ENCODE results near the gene TBC1D24.
A peak's percentile ranks its signal among the peaks of the same experiment; 100 is the strongest.

The TBC1D24 gene

GRCh38 chr16:2514333-2515179 lies 39.6 kb downstream of the TBC1D24 start:
- Histone ChIP-seq H3K4me3 (ENCODE audit: low read length) (peak overlapping the region; percentile 81), H3K27me3 (ENCODE audit: control insufficient read depth, insufficient read depth, low read length) (peaks cover 3% of the 10 kb centered on the region), H3K9me3 (ENCODE audit: control insufficient read depth, low read length) (no peaks in the 10 kb centered on the region), H3K9ac (ENCODE audit: low read length) (peak overlapping the region; percentile 87), H3K36me3 (ENCODE audit: control insufficient read depth, insufficient read depth, low read length) (no peaks in the 10 kb centered on the region), H3K4me1 (ENCODE audit: control insufficient read depth, insufficient read depth, low read length) (peaks cover 61% of the 10 kb centered on the region)

- Histone ChIP-seq H3K4me3 (ENCODE audit: low read length) (peak overlapping the region; percentile 81), H3K9ac (ENCODE audit: low read length) (peak overlapping the region; percentile 87), H3K9me3 (ENCODE audit: control insufficient read depth, low read length) (no peaks in the 10 kb centered on the region), H3K4me1 (ENCODE audit: control insufficient read depth, insufficient read depth, low read length) (peaks cover 64% of the 10 kb centered on the region), H3K27me3 (ENCODE audit: control insufficient read depth, insufficient read depth, low read length) (peaks cover 3% of the 10 kb centered on the region), H3K36me3 (ENCODE audit: control insufficient read depth, insufficient read depth, low read length) (no peaks in the 10 kb centered on the region)
Measured at GRCh38 chr16:2515180-2515851, 40.4 kb downstream of the TBC1D24 start.

GRCh38 chr16:2516391-2517240 lies 41.7 kb downstream of the TBC1D24 start:
- H3K27me3 ChIP-seq (ENCODE audit: control insufficient read depth, insufficient read depth, low read length): peaks cover 3% of the 10 kb centered on the region
- peak overlapping the region; percentile 25 for H3K4me3 ChIP-seq (ENCODE audit: low read length)
- H3K9ac ChIP-seq (ENCODE audit: low read length): peak overlapping the region; percentile 87
- H3K9me3 ChIP-seq (ENCODE audit: control insufficient read depth, low read length): no peaks in the 10 kb centered on the region
- H3K36me3 ChIP-seq (ENCODE audit: control insufficient read depth, insufficient read depth, low read length): no peaks in the 10 kb centered on the region
- peaks cover 65% of the 10 kb centered on the region for H3K4me1 ChIP-seq (ENCODE audit: control insufficient read depth, insufficient read depth, low read length)

GRCh38 chr16:2517954-2518605 lies 43.2 kb downstream of the TBC1D24 start:
- Histone ChIP-seq H3K9me3 (ENCODE audit: control insufficient read depth, low read length) (no peaks in the 10 kb centered on the region), H3K9ac (ENCODE audit: low read length) (no peak overlapping the region), H3K4me1 (ENCODE audit: control insufficient read depth, insufficient read depth, low read length) (peaks cover 57% of the 10 kb centered on the region), H3K4me3 (ENCODE audit: low read length) (no peak overlapping the region), H3K36me3 (ENCODE audit: control insufficient read depth, insufficient read depth, low read length) (no peaks in the 10 kb centered on the region), H3K27me3 (ENCODE audit: control insufficient read depth, insufficient read depth, low read length) (no peaks in the 10 kb centered on the region)

- no peak overlapping the region for H3K4me3 ChIP-seq (ENCODE audit: low read length)
- no peaks in the 10 kb centered on the region for H3K36me3 ChIP-seq (ENCODE audit: control insufficient read depth, insufficient read depth, low read length)
- no peaks in the 10 kb centered on the region for H3K9me3 ChIP-seq (ENCODE audit: control insufficient read depth, low read length)
- no peaks in the 10 kb centered on the region for H3K27me3 ChIP-seq (ENCODE audit: control insufficient read depth, insufficient read depth, low read length)
- peak overlapping the region; percentile 28 for H3K9ac ChIP-seq (ENCODE audit: low read length)
- H3K4me1 ChIP-seq (ENCODE audit: control insufficient read depth, insufficient read depth, low read length): peaks cover 53% of the 10 kb centered on the region
Measured at GRCh38 chr16:2518823-2519710, 44.1 kb downstream of the TBC1D24 start.

- Histone ChIP-seq H3K4me1 (ENCODE audit: control insufficient read depth, insufficient read depth, low read length) (peaks cover 53% of the 10 kb centered on the region), H3K9me3 (ENCODE audit: control insufficient read depth, low read length) (no peaks in the 10 kb centered on the region), H3K4me3 (ENCODE audit: low read length) (no peak overlapping the region), H3K36me3 (ENCODE audit: control insufficient read depth, insufficient read depth, low read length) (no peaks in the 10 kb centered on the region), H3K9ac (ENCODE audit: low read length) (peak overlapping the region; percentile 28), H3K27me3 (ENCODE audit: control insufficient read depth, insufficient read depth, low read length) (no peaks in the 10 kb centered on the region)
Measured at GRCh38 chr16:2519711-2520080, 44.8 kb downstream of the TBC1D24 start.

GRCh38 chr16:2520097-2520783 lies 45.3 kb downstream of the TBC1D24 start, which contains the start of gene AMDHD2:
AMDHD2 (plus strand) TSS chr16:2520371; CDS start chr16:2520459, 88 bp downstream.
- Histone ChIP-seq H3K9me3 (ENCODE audit: control insufficient read depth, low read length) (no peaks in the 10 kb centered on the region), H3K36me3 (ENCODE audit: control insufficient read depth, insufficient read depth, low read length) (no peaks in the 10 kb centered on the region), H3K4me1 (ENCODE audit: control insufficient read depth, insufficient read depth, low read length) (peaks cover 49% of the 10 kb centered on the region)

GRCh38 chr16:2520784-2521531 lies 46.0 kb downstream of the TBC1D24 start:
- Histone ChIP-seq H3K27me3 (ENCODE audit: control insufficient read depth, insufficient read depth, low read length) (no peaks in the 10 kb centered on the region), H3K36me3 (ENCODE audit: control insufficient read depth, insufficient read depth, low read length) (no peaks in the 10 kb centered on the region), H3K4me1 (ENCODE audit: control insufficient read depth, insufficient read depth, low read length) (peaks cover 42% of the 10 kb centered on the region), H3K4me3 (ENCODE audit: low read length) (no peak overlapping the region), H3K9me3 (ENCODE audit: control insufficient read depth, low read length) (no peaks in the 10 kb centered on the region), H3K9ac (ENCODE audit: low read length) (peak overlapping the region; percentile 11)

More at GRCh38 chr16:2520097-2520783, 45.3 kb downstream of the TBC1D24 start, which contains the start of gene AMDHD2:
- H3K4me3 ChIP-seq (ENCODE audit: low read length): no peak within 1 kb of the TSS
- H3K9ac ChIP-seq (ENCODE audit: low read length): peak within 1 kb of the TSS; percentile 28
- no peaks in the 10 kb centered on the region for H3K27me3 ChIP-seq (ENCODE audit: control insufficient read depth, insufficient read depth, low read length)

GRCh38 chr16:2523801-2524231 lies 48.9 kb downstream of the TBC1D24 start:
- Histone ChIP-seq H3K9ac (ENCODE audit: low read length) (no peak overlapping the region), H3K4me1 (ENCODE audit: control insufficient read depth, insufficient read depth, low read length) (peaks cover 17% of the 10 kb centered on the region), H3K4me3 (ENCODE audit: low read length) (no peak overlapping the region), H3K36me3 (ENCODE audit: control insufficient read depth, insufficient read depth, low read length) (no peaks in the 10 kb centered on the region), H3K27me3 (ENCODE audit: control insufficient read depth, insufficient read depth, low read length) (no peaks in the 10 kb centered on the region), H3K9me3 (ENCODE audit: control insufficient read depth, low read length) (no peaks in the 10 kb centered on the region)

Data from mucosa of stomach (tissue), 1 donor.